DMS 273 (cell line): ENCODE measurements around the gene HAGHL.
"Not testable (repeated sequence)": the region's sequence is repeated elsewhere in the genome, so short reads cannot be mapped to it uniquely, and the experiment has no call there.

Source experiments
- DNase-seq: peaks from one replicate; lab custom pipeline; 2025; ENCODE audit not compliant: unreplicated experiment; lab: John Stamatoyannopoulos, UW

Gene HAGHL

DNA sequence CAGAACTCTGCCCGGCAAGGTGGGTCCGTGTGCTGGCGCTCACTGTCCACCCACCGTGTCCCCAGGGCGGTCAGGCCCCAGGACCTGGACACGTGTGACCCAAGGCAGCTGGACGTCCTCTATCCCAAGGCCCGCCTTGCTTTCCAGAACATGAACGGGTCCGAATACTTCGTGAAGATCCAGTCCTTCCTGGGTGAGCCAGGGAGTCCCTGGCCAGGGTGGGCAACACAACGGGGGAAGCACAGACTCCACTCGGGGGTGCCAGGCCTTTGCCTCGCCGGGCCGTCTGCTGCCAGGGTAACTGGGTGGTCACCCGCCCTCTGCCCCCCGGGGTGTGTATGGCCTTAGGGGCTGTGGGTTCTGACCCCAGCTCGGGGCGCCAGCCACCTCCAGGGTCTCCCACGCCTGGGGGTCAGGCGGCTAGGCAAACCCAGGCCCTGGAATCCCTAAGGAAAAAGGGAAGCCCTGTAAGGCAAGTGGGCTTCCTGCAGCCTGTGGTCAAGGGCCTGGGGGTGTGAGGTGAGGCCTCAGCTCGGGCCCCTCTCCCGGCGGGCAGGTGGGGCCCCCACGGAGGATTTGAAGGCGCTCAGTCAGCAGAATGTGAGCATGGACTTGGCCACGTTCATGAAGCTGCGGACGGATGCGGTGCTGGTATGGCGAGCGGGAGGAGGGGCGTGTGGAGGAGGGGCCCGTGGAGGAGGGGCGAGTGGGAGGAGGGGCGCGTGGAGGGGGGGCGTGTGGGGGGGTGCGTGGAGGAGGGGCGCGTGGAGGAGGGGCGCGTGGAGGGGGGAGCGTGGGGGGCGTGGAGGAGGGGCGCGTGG lies 40.1 kb downstream of the HAGHL start:
- DNase-seq = no peak

DNA sequence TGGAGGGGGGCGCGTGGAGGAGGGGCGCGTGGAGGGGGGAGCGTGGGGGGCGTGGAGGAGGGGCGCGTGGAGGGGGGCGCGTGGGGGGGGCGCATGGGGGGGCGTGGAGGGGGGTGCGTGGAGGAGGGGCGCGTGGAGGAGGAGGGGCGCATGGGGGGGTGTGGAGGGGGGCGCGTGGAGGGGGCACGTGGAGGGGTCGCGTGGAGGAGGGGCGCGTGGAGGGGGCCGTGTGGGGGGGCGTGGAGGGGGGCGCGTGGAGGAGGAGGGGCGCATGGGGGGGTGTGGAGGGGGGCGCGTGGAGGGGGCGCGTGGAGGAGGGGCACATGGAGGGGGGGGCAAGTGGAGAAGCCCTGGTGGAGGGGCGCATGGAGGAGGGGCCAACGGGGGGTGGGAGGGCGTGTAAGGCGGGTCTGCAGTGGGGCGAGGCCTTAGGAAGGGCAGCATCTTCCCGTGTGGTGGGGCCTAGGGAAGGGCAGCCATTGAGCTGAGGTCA lies 40.9 kb downstream of the HAGHL start:
- no peak for DNase-seq

DNA sequence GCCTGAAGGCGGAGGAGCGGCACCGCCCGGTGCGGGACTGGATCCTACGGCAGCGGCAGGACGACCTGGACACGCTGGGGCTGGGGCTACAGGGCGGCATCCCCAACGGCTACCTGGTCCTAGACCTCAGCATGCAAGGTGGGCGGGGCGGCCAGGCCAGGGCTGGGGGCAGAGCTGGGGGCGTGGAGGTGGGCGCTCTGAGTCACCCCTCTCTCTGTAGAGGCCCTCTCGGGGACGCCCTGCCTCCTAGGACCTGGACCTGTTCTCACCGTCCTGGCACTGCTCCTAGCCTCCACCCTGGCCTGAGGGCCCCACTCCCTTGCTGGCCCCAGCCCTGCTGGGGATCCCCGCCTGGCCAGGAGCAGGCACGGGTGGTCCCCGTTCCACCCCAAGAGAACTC lies 41.5 kb downstream of the HAGHL start:
- DNase-seq = no peak

DNA sequence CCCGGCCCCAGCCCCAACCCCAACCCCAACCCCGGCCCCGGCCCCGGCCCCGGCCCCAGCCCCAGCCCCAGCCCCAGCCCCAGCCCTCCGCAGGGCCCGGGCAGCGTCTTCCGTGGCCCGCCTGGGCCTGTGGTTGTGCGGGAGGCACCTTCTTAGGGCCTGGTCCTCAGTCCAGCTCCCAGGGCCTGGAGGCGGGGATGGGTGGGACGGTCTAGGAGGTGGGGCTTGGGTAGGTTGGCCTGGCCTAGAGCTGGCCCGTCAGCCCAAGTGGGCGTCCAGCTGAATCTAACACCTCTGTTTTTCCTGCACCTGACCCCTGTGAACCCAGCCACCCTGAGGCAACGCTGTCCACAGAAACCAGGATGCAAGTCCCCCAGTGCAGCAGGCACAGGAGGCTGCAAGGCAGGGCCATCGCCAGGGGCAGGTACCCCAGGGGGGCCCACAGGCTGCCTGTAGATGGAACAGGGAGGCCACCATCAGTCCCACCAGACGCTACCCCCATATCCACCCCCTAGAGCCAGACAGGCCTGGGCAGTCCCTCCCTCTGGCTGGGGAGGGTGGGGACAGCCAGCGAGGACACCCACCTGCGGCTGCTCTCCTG lies 42.4 kb downstream of the HAGHL start:
- DNase-seq = no peak

DNA sequence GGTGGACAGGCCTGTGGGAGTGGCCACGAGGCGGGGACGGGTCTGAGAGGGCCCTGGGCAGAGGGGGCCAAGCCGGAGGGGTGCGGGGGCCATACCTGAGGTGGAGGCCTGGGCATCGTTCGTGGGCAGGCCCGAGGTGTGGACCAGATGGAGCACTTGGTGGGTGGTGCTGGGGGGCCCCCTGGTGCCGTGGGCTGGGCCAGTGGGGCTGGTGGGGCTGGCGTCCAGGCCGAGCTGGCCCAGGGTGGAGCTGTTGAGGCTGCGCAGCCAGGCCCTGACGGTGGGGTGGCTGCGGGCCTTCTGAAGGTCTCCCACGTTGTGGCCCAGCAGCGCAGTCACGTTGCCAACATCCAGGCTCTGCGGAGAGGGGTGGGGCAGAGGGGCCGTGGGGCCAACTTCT lies 43.0 kb downstream of the HAGHL start:
- DNase-seq = no peak

DNA sequence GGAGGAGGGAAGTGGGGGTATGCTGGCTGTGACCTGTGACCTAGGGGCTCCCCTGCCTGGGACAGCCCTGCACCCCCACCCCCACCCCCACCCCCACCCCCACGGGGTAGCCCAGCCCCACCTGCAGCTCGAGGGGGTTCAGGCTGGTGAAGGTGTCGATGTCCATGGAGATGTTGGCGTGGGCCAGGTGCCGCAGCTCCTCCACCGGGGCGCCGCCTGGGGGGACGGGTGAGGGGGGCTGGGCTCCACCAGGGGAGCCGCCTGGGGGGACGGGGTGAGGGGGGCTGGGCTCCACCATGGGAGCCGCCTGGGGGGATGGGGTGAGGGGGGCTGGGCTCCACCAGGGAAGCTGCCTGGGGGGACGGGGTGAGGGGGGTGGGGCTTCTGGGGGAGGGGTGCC lies 43.5 kb downstream of the HAGHL start:
- no peak for DNase-seq

DNA sequence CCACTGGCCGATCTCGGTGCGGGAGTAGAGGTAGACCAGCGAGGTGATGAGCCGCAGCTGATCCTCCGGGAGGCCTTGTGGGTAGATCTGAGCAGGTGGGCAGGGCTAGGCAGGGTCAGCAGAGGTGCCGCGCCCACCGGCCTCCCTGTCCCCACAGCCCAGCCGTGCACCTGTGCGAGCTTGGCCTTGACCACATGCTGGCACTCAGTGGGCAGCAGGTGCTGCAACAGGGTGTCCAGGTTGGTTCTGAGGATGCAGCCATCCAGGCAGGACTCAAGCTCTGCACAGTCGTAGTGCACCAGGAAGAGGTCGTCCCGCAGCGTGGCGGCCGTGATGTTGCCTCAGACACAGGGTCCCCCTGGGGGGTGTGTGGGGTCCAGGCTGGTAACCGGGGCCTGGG lies 46.1 kb downstream of the HAGHL start:
- DNase-seq = no peak

DNA sequence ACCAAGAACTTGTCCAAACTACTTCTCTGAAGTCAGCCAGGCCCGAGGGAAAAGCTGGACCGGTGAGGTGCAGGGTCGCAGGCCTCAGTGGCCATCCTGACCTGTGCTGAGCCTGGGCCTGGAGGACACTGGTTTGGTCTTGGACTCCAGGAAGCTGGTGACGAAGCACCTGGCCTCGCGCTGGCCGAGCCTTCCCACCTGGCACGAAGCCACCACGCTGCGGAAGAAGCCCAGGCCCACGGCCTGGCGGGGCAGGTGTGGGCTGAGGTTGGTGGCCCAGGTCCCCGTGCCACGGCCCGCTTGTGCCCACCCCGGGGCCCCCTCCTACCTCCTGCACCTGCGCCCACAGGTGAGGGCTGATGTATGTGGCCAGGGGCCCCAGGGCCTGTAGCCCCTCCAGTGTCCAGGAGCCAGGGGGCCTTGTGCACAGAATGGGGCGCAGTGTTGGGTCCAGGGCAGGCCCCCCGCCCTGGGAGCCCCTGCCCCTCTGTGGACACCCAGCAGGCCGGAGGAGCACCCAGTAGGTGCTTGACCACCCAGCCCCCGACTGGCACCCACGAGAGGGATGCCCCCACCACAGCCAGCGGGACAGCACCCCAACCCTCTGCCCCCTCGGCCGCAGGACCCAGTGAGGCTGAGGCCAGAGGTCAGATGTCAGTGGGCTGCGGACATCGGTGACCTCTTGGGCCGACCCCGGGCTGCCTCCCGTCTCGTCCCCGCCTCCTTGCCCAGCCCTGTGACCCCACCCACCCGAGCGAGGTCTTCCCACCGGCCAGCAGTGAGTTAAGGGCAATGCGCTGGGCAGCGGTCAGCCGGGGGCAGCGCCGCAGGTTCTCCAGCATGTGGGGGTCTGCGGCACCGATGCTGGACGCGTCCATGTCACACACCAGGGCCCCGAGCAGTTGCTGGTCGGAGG lies 47.4 kb downstream of the HAGHL start:
- no peak for DNase-seq

DNA sequence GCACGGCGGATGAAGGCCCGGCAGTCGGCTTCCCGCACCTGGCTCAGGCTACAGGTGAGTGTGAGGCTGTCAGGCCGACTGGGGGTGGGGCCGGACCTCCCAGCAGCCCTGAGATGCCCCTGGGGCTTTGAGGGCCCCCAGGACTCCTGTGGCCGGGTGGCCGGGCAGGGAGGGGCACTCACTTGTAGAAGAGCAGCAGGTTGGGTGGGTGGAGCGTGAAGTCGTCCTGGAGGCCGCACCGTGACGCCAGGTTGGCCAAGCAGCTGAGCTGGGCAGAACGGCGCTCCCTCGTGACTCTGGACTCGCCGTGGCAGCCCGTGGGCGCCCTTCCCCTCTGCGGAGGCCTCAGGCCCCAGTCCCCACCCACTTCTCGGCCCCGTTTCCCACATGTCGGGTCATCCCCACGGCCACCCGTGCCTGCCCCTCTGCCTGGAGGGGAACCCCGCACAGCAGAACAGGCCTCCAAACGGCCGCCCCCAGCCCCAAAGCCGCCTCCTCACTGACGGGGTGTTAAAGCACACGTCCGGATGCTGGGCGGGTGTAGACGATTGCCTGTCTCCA lies 48.4 kb downstream of the HAGHL start:
- DNase-seq = no peak

DNA sequence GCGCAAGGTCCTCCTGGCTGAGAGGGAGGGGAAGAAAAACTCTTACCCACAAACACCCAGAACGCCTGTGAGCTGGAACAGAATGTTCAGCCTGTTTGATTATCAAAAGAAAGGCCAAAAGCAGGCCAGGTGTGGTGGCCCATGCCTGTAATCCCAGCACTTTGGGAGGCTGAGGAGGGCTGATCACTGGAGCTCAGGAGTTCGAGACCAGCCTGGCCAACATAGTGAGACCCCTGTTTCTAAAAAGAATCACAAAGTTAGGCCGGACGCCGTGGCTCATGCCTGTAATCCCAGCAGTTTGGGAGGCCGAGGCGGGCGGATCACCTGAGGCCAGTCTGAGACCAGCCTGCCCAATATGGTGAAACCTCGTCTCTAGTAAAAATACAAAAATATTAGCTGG lies 49.4 kb downstream of the HAGHL start:
- DNase-seq = not testable (repeated sequence)

DNA sequence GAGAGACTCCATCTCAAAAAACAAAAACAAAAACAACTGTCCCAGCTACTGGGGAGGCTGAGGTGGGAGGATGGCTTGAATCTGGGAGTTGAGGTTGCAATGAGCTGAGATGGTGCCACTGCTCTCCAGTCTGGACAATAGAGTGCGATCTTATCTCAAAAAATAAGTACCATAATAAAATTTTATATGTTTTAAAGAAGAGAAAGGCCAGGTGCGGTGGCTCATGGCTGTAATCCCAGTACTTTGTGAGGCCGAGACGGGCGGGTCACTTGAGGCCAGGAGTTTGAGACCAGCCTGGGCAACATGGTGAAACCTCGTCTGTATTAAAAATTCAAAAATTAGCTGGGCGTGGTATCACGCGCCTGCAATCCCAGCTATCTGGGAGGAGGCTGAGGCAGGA lies 49.9 kb downstream of the HAGHL start:
- DNase-seq = no peak

DNA sequence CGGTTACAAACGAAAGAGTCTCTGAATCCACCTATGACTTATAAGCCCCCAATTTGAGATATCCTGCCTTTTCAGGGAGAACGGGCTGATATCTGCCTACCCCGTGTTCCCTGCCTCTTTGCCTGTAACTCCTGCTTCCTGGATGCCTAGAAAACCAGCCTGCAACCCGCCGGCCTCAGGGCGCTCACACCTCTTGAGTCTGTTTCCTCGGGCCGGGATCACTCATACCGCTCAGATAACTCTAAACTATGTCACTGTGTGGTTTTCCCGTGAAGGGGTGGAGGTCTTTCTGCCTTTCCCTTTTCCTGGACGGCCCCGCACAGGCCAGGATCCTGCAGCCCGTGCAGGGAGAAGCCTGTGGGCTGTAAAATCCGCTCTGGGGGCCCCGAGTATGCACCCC lies 50.9 kb downstream of the HAGHL start:
- DNase-seq = no peak

DNA sequence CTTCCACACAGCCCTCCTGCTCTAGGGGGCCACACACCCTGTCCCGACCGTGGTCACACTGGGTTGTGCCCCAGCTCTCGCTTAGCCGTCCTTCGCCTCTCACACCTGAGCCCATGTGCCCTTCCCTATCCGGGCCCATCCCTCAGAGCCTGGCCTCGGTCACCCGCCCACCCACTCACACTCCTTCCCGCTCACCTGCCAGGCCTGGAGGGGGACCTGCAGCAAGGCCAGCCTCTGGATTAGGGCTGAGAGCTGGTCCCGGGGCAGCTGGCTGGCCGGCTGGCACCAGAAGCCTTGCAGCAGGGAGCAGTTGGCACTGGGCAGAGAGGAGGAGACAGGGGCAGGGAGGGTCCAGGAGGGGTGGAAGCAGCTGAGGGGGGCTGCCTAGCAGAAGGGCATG lies 51.5 kb downstream of the HAGHL start:
- DNase-seq = no peak

DNA sequence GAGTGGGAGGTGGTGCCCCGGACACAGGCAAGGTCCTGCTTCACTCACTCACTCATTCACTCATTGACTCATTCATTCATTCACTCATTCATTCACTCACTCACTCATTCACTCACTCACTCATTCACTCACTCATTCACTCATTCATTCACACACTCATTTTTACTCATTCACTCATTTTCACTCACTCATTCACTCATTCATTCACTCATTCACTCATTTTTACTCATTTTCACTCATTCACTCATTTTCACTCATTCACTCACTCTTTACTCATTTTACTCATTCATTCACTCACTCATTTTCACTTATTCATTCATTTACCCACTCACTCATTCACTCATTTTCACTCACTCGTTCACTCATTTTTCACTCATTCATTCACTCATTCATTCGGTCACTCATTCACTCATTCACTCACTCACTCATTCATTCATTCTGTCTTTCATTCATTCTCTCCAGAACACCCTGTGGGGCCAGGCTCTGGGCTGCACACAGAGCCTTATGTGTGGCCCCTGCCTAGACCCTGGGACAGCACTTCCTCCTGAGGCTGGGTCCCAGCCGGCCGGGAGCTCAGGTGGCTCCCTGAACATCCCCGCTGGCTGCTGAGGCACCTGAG lies 52.1 kb downstream of the HAGHL start:
- DNase-seq = no peak
